Mesendoderm (in vitro differentiated cells): ENCODE measurements around the gene BBS9.

Source experiments
- DNase-seq: peaks from one replicate; pipeline ENCODE4 v3.0.0; 2013
- H2AK5ac ChIP-seq: 2 replicates; pipeline ENCODE4 v1.6.1; 2013; ENCODE audit warnings: low read length, inconsistent platforms
- H2BK120ac ChIP-seq: 2 replicates; pipeline ENCODE4 v1.6.1; 2013; ENCODE audit warnings: low read depth, mild to moderate bottlenecking, low read length, moderate library complexity, mixed read lengths
- H2BK15ac ChIP-seq: replicated peaks from 2 replicates; pipeline ENCODE4 v1.6.1; 2013; ENCODE audit warnings: low read depth, mild to moderate bottlenecking, moderate library complexity
- H2BK5ac ChIP-seq: 2 replicates; pipeline ENCODE4 v1.6.1; 2013; ENCODE audit warnings: low read length, inconsistent platforms
- H3K18ac ChIP-seq: 2 replicates; pipeline ENCODE4 v1.6.1; 2013; ENCODE audit warnings: mild to moderate bottlenecking, low read length, mixed read lengths
- H3K23ac ChIP-seq: one replicate; pipeline ENCODE4 v1.6.1; 2013; ENCODE audit warnings: low read length
- H3K27ac ChIP-seq: 2 replicates; pipeline ENCODE4 v1.5.1; 2013; ENCODE audit warnings: low read depth, mild to moderate bottlenecking, inconsistent platforms, low read length, moderate library complexity
- H3K27me3 ChIP-seq: 2 replicates; pipeline ENCODE4 v1.6.1; 2013; ENCODE audit warnings: low read length, control low read depth, mild to moderate bottlenecking, inconsistent platforms; ENCODE audit not compliant: insufficient read depth, poor library complexity
- H3K36me3 ChIP-seq: 2 replicates; pipeline ENCODE4 v1.6.1; 2013; ENCODE audit warnings: low read length, inconsistent platforms; ENCODE audit not compliant: control insufficient read depth, insufficient read depth
- H3K4ac ChIP-seq: one replicate; pipeline ENCODE4 v1.6.1; 2013; ENCODE audit warnings: low read depth, mild to moderate bottlenecking, low read length, moderate library complexity
- H3K4me1 ChIP-seq: 2 replicates; pipeline ENCODE4 v1.6.1; 2013; ENCODE audit warnings: low read depth, low read length, inconsistent platforms; ENCODE audit not compliant: control insufficient read depth
- H3K4me2 ChIP-seq: 2 replicates; pipeline ENCODE4 v1.6.1; 2013; ENCODE audit warnings: low read length
- H3K4me3 ChIP-seq: 2 replicates; pipeline ENCODE4 v1.5.1; 2013; ENCODE audit warnings: mild to moderate bottlenecking, low read length
- H3K56ac ChIP-seq: one replicate; pipeline ENCODE4 v1.6.1; 2013; ENCODE audit warnings: low read length
- H3K79me1 ChIP-seq: 2 replicates; pipeline ENCODE4 v1.6.1; 2013; ENCODE audit warnings: low read length, inconsistent platforms
- H3K79me2 ChIP-seq: 2 replicates; pipeline ENCODE4 v1.6.1; 2013; ENCODE audit warnings: mild to moderate bottlenecking, low read length; ENCODE audit not compliant: control insufficient read depth, insufficient read depth
- H3K9ac ChIP-seq: 2 replicates; pipeline ENCODE4 v1.6.1; 2013; ENCODE audit warnings: low read length, inconsistent platforms
- H4K5ac ChIP-seq: one replicate; pipeline ENCODE4 v1.6.1; 2013; ENCODE audit warnings: low read length
- H4K8ac ChIP-seq: one replicate; pipeline ENCODE4 v1.6.1; 2013; ENCODE audit warnings: low read depth, mild to moderate bottlenecking, control low read depth, low read length, moderate library complexity
- WGBS: extraction: QIAGEN DNeasy Blood & Tissue Kit; methylation state at CpG from one replicate; pipeline ENCODE4 v1.1.7; 2013; ENCODE audit warnings: low lambda C conversion rate, missing lambda C conversion rate; ENCODE audit not compliant: insufficient coverage; ENCODE audit errors: extremely low coverage; 5-methylcytosine and 5-hydroxymethylcytosine counted together

BBS9 gene

GRCh38 chr7:33388332-33388731, 259.0 kb downstream of the BBS9 start:
- H3K4ac ChIP-seq = no peak overlapping the region
- H3K4me3 ChIP-seq = no peak overlapping the region
- H3K23ac ChIP-seq = no peak overlapping the region
- no peak overlapping the region for H3K4me2 ChIP-seq
- no peak for DNase-seq
- no peak overlapping the region for H2BK15ac ChIP-seq
- WGBS = no CpG with 5 or more reads among the region's 3 CpGs
- no peak overlapping the region for H2BK5ac ChIP-seq
- no peaks in the 10 kb centered on the region for H3K4me1 ChIP-seq
- H3K27me3 ChIP-seq = no peaks in the 10 kb centered on the region
- no peak overlapping the region for H3K18ac ChIP-seq
- no peak overlapping the region for H3K9ac ChIP-seq
- no peaks in the 10 kb centered on the region for H3K36me3 ChIP-seq
- H2AK5ac ChIP-seq = no peak overlapping the region
- H3K79me2 ChIP-seq = no peaks in the 10 kb centered on the region
- no peak overlapping the region for H4K5ac ChIP-seq
- no peak overlapping the region for H4K8ac ChIP-seq
- H3K56ac ChIP-seq = no peak overlapping the region
- H2BK120ac ChIP-seq = no peak overlapping the region
- H3K27ac ChIP-seq = no peak overlapping the region
- no peaks in the 10 kb centered on the region for H3K79me1 ChIP-seq

- H2BK15ac ChIP-seq = no peak overlapping the region
- H4K8ac ChIP-seq = no peak overlapping the region
- H2BK5ac ChIP-seq = no peak overlapping the region
- no peak overlapping the region for H2BK120ac ChIP-seq
- H3K9ac ChIP-seq = no peak overlapping the region
- no peak overlapping the region for H3K27ac ChIP-seq
- no peak overlapping the region for H3K56ac ChIP-seq
- no peak overlapping the region for H3K4me3 ChIP-seq
- H3K79me2 ChIP-seq = no peaks in the 10 kb centered on the region
- no peak overlapping the region for H4K5ac ChIP-seq
- H2AK5ac ChIP-seq = no peak overlapping the region
- H3K18ac ChIP-seq = no peak overlapping the region
- DNase-seq = no peak
- no peaks in the 10 kb centered on the region for H3K27me3 ChIP-seq
- no CpG with 5 or more reads among the region's 1 CpG for whole genome bisulfite sequencing
- no peaks in the 10 kb centered on the region for H3K79me1 ChIP-seq
- no peaks in the 10 kb centered on the region for H3K4me1 ChIP-seq
- H3K4ac ChIP-seq = no peak overlapping the region
- H3K36me3 ChIP-seq = no peaks in the 10 kb centered on the region
- no peak overlapping the region for H3K4me2 ChIP-seq
- H3K23ac ChIP-seq = no peak overlapping the region
Measured at GRCh38 chr7:33392148-33392547, 262.8 kb downstream of the BBS9 start.

GRCh38 chr7:33393770-33394169, 264.4 kb downstream of the BBS9 start:
- H3K4me3 ChIP-seq = no peak overlapping the region
- no peaks in the 10 kb centered on the region for H3K27me3 ChIP-seq
- no peak overlapping the region for H2BK120ac ChIP-seq
- no peak overlapping the region for H3K4me2 ChIP-seq
- H3K18ac ChIP-seq = no peak overlapping the region
- H2BK5ac ChIP-seq = no peak overlapping the region
- H3K79me1 ChIP-seq = no peaks in the 10 kb centered on the region
- H3K9ac ChIP-seq = no peak overlapping the region
- H3K79me2 ChIP-seq = no peaks in the 10 kb centered on the region
- H3K36me3 ChIP-seq = no peaks in the 10 kb centered on the region
- no peak overlapping the region for H3K27ac ChIP-seq
- H2AK5ac ChIP-seq = no peak overlapping the region
- no peak overlapping the region for H3K4ac ChIP-seq
- no peak overlapping the region for H4K5ac ChIP-seq
- H2BK15ac ChIP-seq = no peak overlapping the region
- no peak overlapping the region for H3K56ac ChIP-seq
- H3K4me1 ChIP-seq = no peaks in the 10 kb centered on the region
- H4K8ac ChIP-seq = no peak overlapping the region
- no peak overlapping the region for H3K23ac ChIP-seq
- no peak for DNase-seq

- Histone ChIP-seq H3K36me3 (no peaks in the 10 kb centered on the region), H2BK120ac (no peak overlapping the region), H3K27ac (no peak overlapping the region)
Measured at GRCh38 chr7:33395340-33395739, 266.0 kb downstream of the BBS9 start.

GRCh38 chr7:33399528-33400213, 270.3 kb downstream of the BBS9 start:
- H3K79me2 ChIP-seq = no peaks in the 10 kb centered on the region
- no peak overlapping the region for H2AK5ac ChIP-seq
- H2BK120ac ChIP-seq = no peak overlapping the region
- no peak overlapping the region for H3K56ac ChIP-seq
- H3K18ac ChIP-seq = no peak overlapping the region
- no peaks in the 10 kb centered on the region for H3K79me1 ChIP-seq
- H3K27ac ChIP-seq = no peak overlapping the region
- no peak overlapping the region for H2BK5ac ChIP-seq
- H3K4ac ChIP-seq = no peak overlapping the region
- H3K9ac ChIP-seq = no peak overlapping the region
- no peaks in the 10 kb centered on the region for H3K27me3 ChIP-seq
- H3K4me1 ChIP-seq = no peaks in the 10 kb centered on the region
- DNase-seq = no peak
- no peaks in the 10 kb centered on the region for H3K36me3 ChIP-seq
- H2BK15ac ChIP-seq = no peak overlapping the region
- H3K23ac ChIP-seq = no peak overlapping the region
- H3K4me3 ChIP-seq = no peak overlapping the region
- no peak overlapping the region for H4K5ac ChIP-seq
- no peak overlapping the region for H3K4me2 ChIP-seq
- H4K8ac ChIP-seq = no peak overlapping the region
- no CpG with 5 or more reads among the region's 3 CpGs for WGBS

More at GRCh38 chr7:33395340-33395739, 266.0 kb downstream of the BBS9 start:
- DNase-seq = no peak
- Histone ChIP-seq H3K4me1 (no peaks in the 10 kb centered on the region), H4K8ac (no peak overlapping the region), H3K4me3 (no peak overlapping the region), H3K18ac (no peak overlapping the region), H3K27me3 (no peaks in the 10 kb centered on the region), H2BK5ac (no peak overlapping the region), H3K79me1 (no peaks in the 10 kb centered on the region), H3K79me2 (no peaks in the 10 kb centered on the region), H4K5ac (no peak overlapping the region), H2AK5ac (no peak overlapping the region), H3K23ac (no peak overlapping the region), H3K9ac (no peak overlapping the region), H3K4me2 (no peak overlapping the region), H3K56ac (no peak overlapping the region), H3K4ac (no peak overlapping the region), H2BK15ac (no peak overlapping the region)

DNA sequence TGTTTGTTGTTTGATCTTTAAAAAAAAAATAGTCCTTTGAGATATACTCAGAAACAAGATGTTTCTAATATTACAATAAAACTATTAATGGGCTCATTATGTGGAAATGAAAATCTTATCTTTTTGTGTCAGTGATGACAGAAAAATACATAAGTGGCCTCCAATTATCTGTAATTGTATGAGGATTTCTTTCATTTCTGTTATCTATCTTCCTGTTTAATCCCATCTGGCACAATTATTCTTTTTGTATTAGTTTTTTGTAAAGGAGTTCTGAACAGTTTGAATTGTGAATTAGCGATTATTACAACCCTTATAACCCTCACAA, 270.8 kb downstream of the BBS9 start:
- H3K79me2 ChIP-seq = no peaks in the 10 kb centered on the region
- H3K9ac ChIP-seq = no peak overlapping the region
- no peak overlapping the region for H4K5ac ChIP-seq
- no CpG with 5 or more reads among the region's 1 CpG for WGBS
- DNase-seq = no peak
- H3K4me2 ChIP-seq = no peak overlapping the region
- H2AK5ac ChIP-seq = no peak overlapping the region
- no peak overlapping the region for H3K18ac ChIP-seq
- H2BK120ac ChIP-seq = no peak overlapping the region
- no peak overlapping the region for H2BK15ac ChIP-seq
- no peaks in the 10 kb centered on the region for H3K27me3 ChIP-seq
- H3K56ac ChIP-seq = no peak overlapping the region
- H3K27ac ChIP-seq = no peak overlapping the region
- H2BK5ac ChIP-seq = no peak overlapping the region
- H4K8ac ChIP-seq = no peak overlapping the region
- no peak overlapping the region for H3K4me3 ChIP-seq
- no peaks in the 10 kb centered on the region for H3K36me3 ChIP-seq
- no peak overlapping the region for H3K4ac ChIP-seq
- H3K4me1 ChIP-seq = no peaks in the 10 kb centered on the region
- H3K23ac ChIP-seq = no peak overlapping the region
- no peaks in the 10 kb centered on the region for H3K79me1 ChIP-seq
